ENCODE data around the gene TAL1.

- no peak for TF ChIP-seq CTCF (IDR thresholded peaks at IDR 0.05)
- TF ChIP-seq ZFX (IDR thresholded peaks at IDR 0.05; ENCODE audit: borderline replicate concordance), result no peak
Observed at GRCh38 chr1:47252369-47252768, 20.3 kb upstream of the TAL1 start.
